Muscle of leg (tissue), 11 donors: Measurements from ENCODE around the gene HABP4. TPM values are rescaled to one million over a fixed set of nuclear protein-coding genes. Genes with fewer than 3 reads are reported as not detected.

Source experiments
- DNase-seq: peaks from one replicate; pipeline ENCODE4 v3.0.0; 2013
- H3K27ac ChIP-seq: one replicate; pipeline ENCODE4 v1.5.1; 2013; ENCODE audit warnings: mild to moderate bottlenecking, low read length, control low read depth
- H3K27me3 ChIP-seq: one replicate; pipeline ENCODE4 v1.6.1; 2013; ENCODE audit warnings: low read length; ENCODE audit not compliant: control insufficient read depth, insufficient read depth
- H3K36me3 ChIP-seq: one replicate; pipeline ENCODE4 v1.6.1; 2013; ENCODE audit warnings: low read length; ENCODE audit not compliant: control insufficient read depth, insufficient read depth
- H3K4me1 ChIP-seq: one replicate; pipeline ENCODE4 v1.6.1; 2013; ENCODE audit warnings: low read length; ENCODE audit not compliant: control insufficient read depth, insufficient read depth
- H3K4me3 ChIP-seq: one replicate; pipeline ENCODE4 v1.5.1; 2013; ENCODE audit warnings: low read length, control low read depth
- H3K9me3 ChIP-seq: replicated peaks from 2 replicates; pipeline ENCODE4 v1.6.1; 2013; ENCODE audit warnings: low read depth, low read length; ENCODE audit not compliant: control insufficient read depth
- WGBS: methylation state at CpG from one replicate; pipeline ENCODE4 v1.1.5; 2013; ENCODE audit warnings: missing lambda C conversion rate; ENCODE audit not compliant: insufficient coverage; 5-methylcytosine and 5-hydroxymethylcytosine counted together
- polyA plus RNA-seq, 8 donors: library from polyadenylated mRNA; unstranded; fragments of 120-200 nt; gene quantifications; one replicate each; pipeline versions ENCODE4 v1.2.1 to v1.2.3, GENCODE V29; 2013; ENCODE audit warnings: inconsistent platforms in 1 of 8, low replicate concordance in 1 of 8; ENCODE audit not compliant: insufficient read length in 8 of 8, insufficient read depth in 1 of 8
- total RNA-seq: library from RNA; stranded (reverse); fragments of 120-200 nt; gene quantifications from one replicate; pipeline ENCODE4 v1.2.4, GENCODE V29; 2013

HABP4 gene
- total and polyA plus RNA-seq, 9 donors: 7.7 to 15.4 (median 12.2) TPM

DNA sequence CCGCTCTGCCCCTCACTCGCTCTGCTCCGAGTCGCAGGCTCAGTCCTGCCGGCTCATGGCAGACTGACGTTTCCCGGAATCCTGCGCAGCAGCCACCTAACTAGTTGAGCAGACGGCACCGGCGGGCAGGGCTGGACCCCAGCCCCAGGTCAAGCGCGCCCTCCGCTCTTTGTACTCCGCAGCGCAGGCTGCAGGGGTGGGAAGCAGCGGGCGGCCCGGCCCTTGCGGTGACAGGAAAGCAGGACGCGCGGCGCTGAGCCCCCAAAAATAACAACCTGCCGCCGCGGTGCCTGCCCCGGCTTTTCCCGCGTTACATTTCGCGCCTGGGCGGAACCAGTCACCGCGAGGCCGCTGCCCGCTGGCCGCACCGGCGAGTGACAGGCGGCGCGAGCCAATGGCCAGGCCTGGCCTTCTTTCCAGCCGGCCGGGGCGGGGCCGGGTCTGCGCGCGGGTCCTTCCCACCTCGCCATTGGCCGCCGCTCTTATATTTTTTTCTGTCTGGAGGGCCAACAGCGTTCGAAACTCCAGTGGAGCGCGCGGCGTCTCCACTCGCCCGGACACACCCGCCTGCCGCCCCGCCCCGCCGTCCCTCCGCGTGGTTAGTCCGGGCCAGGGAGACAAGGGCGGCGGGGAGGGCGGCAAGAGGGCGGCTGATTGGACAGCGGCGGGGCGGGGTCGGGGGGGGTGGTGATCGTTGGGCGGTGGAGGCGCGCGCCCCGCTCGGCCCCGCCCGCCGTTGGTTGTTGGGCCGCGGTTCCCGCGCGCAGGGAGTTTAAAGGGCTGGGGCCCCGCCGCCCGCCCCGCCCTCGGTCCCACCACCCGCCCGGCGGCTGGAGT is 31.7 kb upstream of the HABP4 start, which contains the start of gene ZNF367:
Gene ZNF367, minus strand, starts transcription at position 288 of the 837 bp plus-strand sequence. CDS start 338 bp downstream, outside the sequence.
- H3K27ac ChIP-seq: peak within 1 kb of the TSS; percentile 97
- no peaks in the 10 kb centered on the region for H3K27me3 ChIP-seq
- H3K36me3 ChIP-seq: no peaks in the 10 kb centered on the region
- peak; percentile 99 for DNase-seq
- peaks cover 12% of the 10 kb centered on the region for H3K4me1 ChIP-seq
- WGBS: under 1% methylated on average over 90 of the region's 100 CpGs
- H3K4me3 ChIP-seq: peak within 1 kb of the TSS; percentile 53
- no peaks in the 10 kb centered on the region for H3K9me3 ChIP-seq

DNA sequence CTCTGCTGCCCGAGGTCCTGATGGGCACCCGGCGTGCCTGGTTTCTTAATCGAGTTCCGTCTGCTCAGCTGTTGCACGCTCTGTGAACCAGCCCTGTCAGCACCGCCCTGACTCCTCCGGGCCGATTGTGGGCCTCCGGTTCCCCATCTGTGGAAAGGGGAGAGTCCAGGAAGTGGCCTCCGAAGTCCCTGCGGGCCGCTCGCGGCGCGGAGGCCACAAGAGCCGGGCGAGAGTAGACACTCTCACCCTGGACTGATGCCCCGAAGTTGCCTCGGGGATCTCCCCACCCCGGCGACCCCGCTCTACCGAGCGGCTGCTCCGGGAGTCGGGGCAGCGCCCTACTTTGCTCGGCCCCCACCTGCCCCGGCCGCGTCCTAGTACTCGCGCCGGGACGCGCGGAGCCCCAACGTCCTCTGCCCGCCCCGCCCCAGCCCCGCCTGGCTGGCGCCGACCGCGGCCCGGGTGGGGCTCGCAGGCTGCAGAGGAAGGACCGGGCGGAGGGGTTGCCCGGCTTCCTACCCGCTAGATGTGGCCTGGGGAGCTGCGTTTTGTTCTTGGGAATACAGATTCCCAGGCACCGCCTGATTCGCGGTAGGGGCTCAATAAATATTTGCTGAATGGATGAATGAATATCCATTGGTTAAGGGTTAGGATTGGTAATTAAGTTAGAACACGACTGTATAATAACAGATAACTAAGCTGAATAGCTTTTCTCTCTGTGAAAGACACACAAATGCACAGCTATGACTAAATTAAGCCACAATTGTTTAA is 30.9 kb upstream of the HABP4 start:
- Histone ChIP-seq H3K4me1 (peaks cover 12% of the 10 kb centered on the region), H3K9me3 (no peaks in the 10 kb centered on the region), H3K4me3 (peak overlapping the region; percentile 53), H3K27ac (peak overlapping the region; percentile 97), H3K27me3 (no peaks in the 10 kb centered on the region), H3K36me3 (no peaks in the 10 kb centered on the region)
- peak; percentile 76 for DNase-seq
- WGBS: 0% methylated on average over 54 of the region's 58 CpGs

DNA sequence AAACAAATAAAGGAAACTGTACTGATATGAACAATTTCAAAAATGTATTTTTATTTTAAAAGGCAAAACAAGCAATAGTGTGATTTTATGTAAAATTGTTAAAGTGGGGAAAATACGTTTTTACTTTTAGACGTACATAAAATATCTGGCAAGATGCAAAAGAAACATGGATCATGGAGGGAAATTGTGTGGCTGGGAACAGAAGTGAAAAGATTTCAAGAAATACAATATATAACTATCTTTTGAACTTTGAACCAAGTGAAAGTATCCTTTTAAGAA is 30.3 kb upstream of the HABP4 start:
- Histone ChIP-seq H3K27ac (peak overlapping the region; percentile 97), H3K4me1 (peaks cover 12% of the 10 kb centered on the region), H3K9me3 (no peaks in the 10 kb centered on the region), H3K27me3 (no peaks in the 10 kb centered on the region), H3K36me3 (no peaks in the 10 kb centered on the region), H3K4me3 (peak overlapping the region; percentile 53)
- no peak for DNase-seq
- WGBS: no CpG with 5 or more reads among the region's 2 CpGs

DNA sequence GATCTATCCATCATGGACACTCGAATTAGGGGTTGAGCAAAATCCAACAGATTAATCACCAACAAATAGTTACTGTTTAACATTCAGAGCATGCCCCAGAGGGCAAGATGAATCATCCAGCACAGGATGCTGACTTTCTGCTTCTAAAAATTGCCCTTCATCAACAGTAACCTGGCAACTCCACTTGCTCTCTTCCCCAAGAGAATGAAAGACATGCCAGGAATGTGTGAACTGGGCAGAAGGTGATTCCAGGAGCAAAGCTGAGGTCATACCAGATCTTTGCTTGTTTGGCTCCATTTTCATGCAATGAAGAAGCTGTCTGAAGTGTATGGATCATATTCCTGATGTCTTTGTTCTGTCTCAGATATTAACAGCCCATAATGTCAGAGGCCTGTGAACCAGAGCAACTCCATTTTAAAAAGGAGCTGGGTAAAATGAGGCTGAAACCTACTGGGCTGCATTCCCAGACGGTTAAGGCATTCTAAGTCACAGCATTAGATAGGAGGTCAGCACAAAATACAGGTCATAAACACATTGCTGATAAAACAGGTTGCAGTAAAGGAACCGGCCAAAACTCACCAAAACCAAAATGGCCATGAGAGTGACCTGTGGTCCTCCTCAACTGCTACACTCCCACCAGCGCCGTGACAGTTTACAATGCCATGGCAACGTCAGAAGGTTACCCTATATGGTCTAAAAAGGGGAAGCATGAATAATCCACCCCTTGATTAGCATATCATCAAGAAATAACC is 29.3 kb upstream of the HABP4 start:
- DNase-seq: peak; percentile 55
- 39% methylated on average over 3 of the region's 6 CpGs for WGBS

DNA sequence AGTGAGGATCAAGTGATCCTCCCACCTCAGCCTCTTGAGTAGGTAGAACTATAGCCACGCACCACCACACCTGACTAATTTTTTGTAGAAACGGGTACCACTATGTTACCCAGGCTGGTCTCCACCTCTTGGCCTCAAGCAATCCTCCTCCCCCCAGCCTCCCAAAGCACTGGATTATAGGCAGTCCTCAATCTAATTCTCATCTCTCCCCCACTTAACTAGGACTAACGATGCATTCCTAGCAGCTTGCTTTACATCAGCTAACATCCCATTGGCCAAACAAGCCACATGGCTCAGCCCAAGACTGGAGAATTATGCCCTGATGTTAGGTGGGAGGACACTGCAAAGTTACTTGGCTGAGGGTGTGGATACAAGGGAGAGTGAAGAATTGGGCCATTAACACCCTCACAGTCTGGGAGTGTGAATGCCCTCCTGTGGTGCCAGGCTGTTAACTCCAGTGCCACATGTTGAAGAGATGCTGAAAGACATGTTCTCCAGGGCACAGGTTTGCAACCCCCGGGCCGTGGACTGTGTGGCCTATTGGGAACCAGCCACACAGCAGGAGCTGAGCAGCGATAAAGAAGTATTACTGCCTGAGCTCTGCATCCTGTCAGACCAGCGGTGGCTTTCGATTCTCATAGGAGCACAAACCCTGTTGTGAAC is 26.5 kb upstream of the HABP4 start:
- no peaks in the 10 kb centered on the region for H3K27me3 ChIP-seq
- H3K4me3 ChIP-seq: no peak overlapping the region
- WGBS: 61% methylated on average over 7 of the region's 8 CpGs
- no peak for DNase-seq
- H3K9me3 ChIP-seq: no peaks in the 10 kb centered on the region
- H3K27ac ChIP-seq: no peak overlapping the region
- no peaks in the 10 kb centered on the region for H3K36me3 ChIP-seq
- peaks cover 9% of the 10 kb centered on the region for H3K4me1 ChIP-seq

More for the DNA sequence above, 29.3 kb upstream of the HABP4 start:
- Histone ChIP-seq H3K4me3 (no peak overlapping the region), H3K9me3 (no peaks in the 10 kb centered on the region), H3K4me1 (peaks cover 12% of the 10 kb centered on the region), H3K27me3 (no peaks in the 10 kb centered on the region), H3K27ac (peak overlapping the region; percentile 97), H3K36me3 (no peaks in the 10 kb centered on the region)

DNA sequence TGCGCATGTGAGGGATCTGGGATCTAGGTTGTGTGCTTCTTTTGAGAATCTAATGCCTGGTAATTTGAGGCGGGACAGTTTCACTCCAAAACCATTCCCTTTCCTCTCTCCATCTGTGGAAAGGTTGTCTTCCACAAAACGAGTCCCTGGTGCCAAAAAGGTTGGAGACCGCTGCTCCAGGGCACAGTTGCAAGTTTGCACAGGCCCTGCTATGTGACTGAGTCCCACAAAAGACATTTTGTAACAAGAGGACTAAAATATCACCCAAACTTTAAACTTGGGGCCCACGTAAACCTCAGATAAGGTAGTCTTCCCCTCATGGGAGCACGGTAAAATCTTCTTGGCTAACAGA is 26.0 kb upstream of the HABP4 start:
- DNase-seq: no peak
- H3K27me3 ChIP-seq: no peaks in the 10 kb centered on the region
- no peaks in the 10 kb centered on the region for H3K36me3 ChIP-seq
- no CpG with 5 or more reads among the region's 6 CpGs for WGBS
- peaks cover 9% of the 10 kb centered on the region for H3K4me1 ChIP-seq
- H3K27ac ChIP-seq: no peak overlapping the region
- no peaks in the 10 kb centered on the region for H3K9me3 ChIP-seq
- H3K4me3 ChIP-seq: no peak overlapping the region

DNA sequence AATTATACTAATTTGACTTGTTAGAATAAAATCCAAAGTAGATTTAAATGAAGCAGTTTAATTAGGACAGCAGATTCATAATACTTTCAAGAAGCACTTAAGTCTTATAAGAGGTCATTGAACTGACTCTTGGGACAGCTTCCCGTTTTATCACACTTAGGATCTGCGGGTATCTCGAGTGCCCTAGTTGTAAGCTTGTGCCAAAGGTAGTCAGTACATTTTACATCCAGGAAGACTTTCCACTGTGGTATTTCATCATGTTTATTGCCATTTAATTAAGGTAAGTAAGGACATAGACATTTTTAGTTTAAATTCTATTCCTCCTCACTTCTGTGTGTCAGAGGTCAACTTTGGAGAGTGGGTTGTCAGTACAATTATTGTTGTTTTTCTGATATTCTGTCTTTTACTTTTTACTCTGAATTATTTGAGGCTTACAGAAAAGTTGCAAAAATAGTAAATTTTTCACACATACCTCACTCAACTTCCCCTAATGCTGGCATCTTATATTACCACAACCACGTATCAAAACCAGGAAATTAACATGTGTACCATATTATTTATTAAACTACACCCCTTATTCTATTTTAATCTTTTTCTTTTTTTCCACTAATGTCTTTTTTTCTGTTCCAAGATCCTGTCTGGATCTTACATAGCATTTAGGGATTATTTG is 24.3 kb upstream of the HABP4 start:
- Histone ChIP-seq H3K27ac (no peak overlapping the region), H3K9me3 (no peaks in the 10 kb centered on the region), H3K4me1 (peaks cover 5% of the 10 kb centered on the region), H3K27me3 (no peaks in the 10 kb centered on the region), H3K36me3 (no peaks in the 10 kb centered on the region), H3K4me3 (no peak overlapping the region)
- WGBS: no CpG with 5 or more reads among the region's 4 CpGs
- DNase-seq: no peak

DNA sequence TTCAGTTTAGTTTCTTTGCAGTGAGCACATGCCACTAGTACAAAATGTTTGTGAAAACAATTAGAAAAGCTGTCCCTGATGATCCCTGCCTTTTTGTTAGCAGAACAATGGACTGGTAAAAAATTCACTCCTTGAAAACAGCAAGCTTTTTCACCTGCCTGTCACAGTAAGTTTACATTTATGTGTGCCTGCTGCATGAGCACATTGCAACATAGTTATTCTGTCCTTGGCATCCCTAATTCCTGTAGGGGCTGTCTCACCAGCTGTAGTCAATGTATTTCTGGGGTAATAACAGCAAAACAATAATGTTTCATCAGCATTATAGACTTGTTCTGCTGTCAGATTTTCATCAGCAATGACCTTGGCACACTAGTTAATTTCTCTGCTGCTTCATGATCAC is 20.2 kb upstream of the HABP4 start:
- no peak overlapping the region for H3K4me3 ChIP-seq
- no peaks in the 10 kb centered on the region for H3K27me3 ChIP-seq
- no peak for DNase-seq

DNA sequence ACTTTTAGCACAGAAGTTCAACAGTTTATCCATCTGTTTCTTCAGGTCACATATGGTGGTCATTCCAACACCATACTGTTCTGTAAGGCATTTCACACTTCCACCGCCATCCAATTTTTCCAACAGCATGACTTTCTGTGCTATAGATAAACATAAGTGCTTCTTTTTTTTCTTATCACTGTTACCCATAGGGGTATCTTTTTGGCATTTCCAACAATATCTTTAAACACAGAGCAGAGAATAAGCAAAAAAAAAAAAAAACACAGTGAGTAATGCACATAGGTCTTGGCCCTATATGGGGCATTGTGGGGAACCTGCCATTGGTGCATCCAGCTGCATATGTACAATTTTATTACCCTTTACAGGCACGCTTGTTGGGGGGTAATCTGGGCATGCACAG is 19.6 kb upstream of the HABP4 start:
- Histone ChIP-seq H3K27ac (no peak overlapping the region), H3K4me1 (no peaks in the 10 kb centered on the region), H3K36me3 (no peaks in the 10 kb centered on the region), H3K4me3 (no peak overlapping the region), H3K9me3 (no peaks in the 10 kb centered on the region), H3K27me3 (no peaks in the 10 kb centered on the region)
- WGBS: no CpG with 5 or more reads among the region's 2 CpGs
- no peak for DNase-seq

More for the DNA sequence above, 20.2 kb upstream of the HABP4 start:
- H3K4me1 ChIP-seq: no peaks in the 10 kb centered on the region
- no peak overlapping the region for H3K27ac ChIP-seq
- no peaks in the 10 kb centered on the region for H3K36me3 ChIP-seq
- H3K9me3 ChIP-seq: no peaks in the 10 kb centered on the region
